SJCRH30 (cell line): Measurements from ENCODE around the gene ICAM2. TPM values are rescaled to one million over a fixed set of nuclear protein-coding genes. Genes with fewer than 3 reads are reported as not detected.

Source experiments
- DNase-seq, 2 experiments: peaks; one replicate each; pipeline ENCODE4 v3.0.0-alpha.2; 2015 to 2020
- H3K27ac ChIP-seq: fragments of 250-450 bp; sonication (Bioruptor Pico); 2 replicates; pipeline ENCODE4 v1.5.1; 2020; ENCODE audit warnings: mild to moderate bottlenecking, moderate library complexity
- H3K27me3 ChIP-seq: fragments of 250-450 bp; sonication (Bioruptor Pico); 2 replicates; pipeline ENCODE4 v1.5.1; 2020; ENCODE audit warnings: mild to moderate bottlenecking, moderate library complexity
- H3K36me3 ChIP-seq: fragments of 250-450 bp; sonication (Bioruptor Pico); 2 replicates; pipeline ENCODE4 v1.5.1; 2020; ENCODE audit warnings: mild to moderate bottlenecking, moderate library complexity
- H3K4me1 ChIP-seq: fragments of 250-450 bp; sonication (Bioruptor Pico); 2 replicates; pipeline ENCODE4 v1.5.1; 2020; ENCODE audit warnings: mild to moderate bottlenecking, moderate library complexity
- H3K4me3 ChIP-seq: fragments of 250-450 bp; sonication (Bioruptor Pico); 2 replicates; pipeline ENCODE4 v1.5.1; 2020; ENCODE audit warnings: mild to moderate bottlenecking, moderate library complexity
- H3K9me3 ChIP-seq: fragments of 250-450 bp; sonication (Bioruptor Pico); replicated peaks from 2 replicates; pipeline ENCODE4 v1.5.1; 2020; ENCODE audit warnings: mild to moderate bottlenecking, moderate library complexity
- total RNA-seq: library from RNA; depleted of rRNA; stranded (reverse); fragments of >200 nt; shearing (Covaris generic); gene quantifications from 2 replicates; pipeline ENCODE4 v1.2.3, GENCODE V29; 2014; rRNA removed

ICAM2 gene
- total RNA-seq: 0.33 and 0.43 TPM in 2 replicates

GRCh38 chr17:64020056-64020766, at the start of gene ICAM2:
ICAM2 (minus strand) TSS chr17:64020633; CDS start chr17:64006691, 13,942 bp downstream.
- Histone ChIP-seq H3K27ac (no peak within 1 kb of the TSS), H3K4me3 (no peak within 1 kb of the TSS; the same call in 1 of the 2 replicates), H3K4me1 (no peaks in the 10 kb centered on the region; the same call in 1 of the 2 replicates), H3K27me3 (no peaks in the 10 kb centered on the region; the same call in 1 of the 2 replicates), H3K9me3 (no peaks in the 10 kb centered on the region), H3K36me3 (no peaks in the 10 kb centered on the region)
- no peak for DNase-seq

- no peak for DNase-seq
- Histone ChIP-seq H3K36me3 (no peaks in the 10 kb centered on the region), H3K9me3 (no peaks in the 10 kb centered on the region), H3K27me3 (no peaks in the 10 kb centered on the region), H3K4me3 (no peak overlapping the region), H3K27ac (no peak overlapping the region), H3K4me1 (no peaks in the 10 kb centered on the region)
Observed at GRCh38 chr17:64070213-64070612, 49.8 kb upstream of the ICAM2 start.

- Histone ChIP-seq H3K36me3 (no peaks in the 10 kb centered on the region), H3K9me3 (no peaks in the 10 kb centered on the region), H3K27me3 (no peaks in the 10 kb centered on the region), H3K4me3 (no peak overlapping the region), H3K27ac (no peak overlapping the region), H3K4me1 (no peaks in the 10 kb centered on the region)
- DNase-seq: no peak
Observed at GRCh38 chr17:64069143-64069542, 48.7 kb upstream of the ICAM2 start.

- no peaks in the 10 kb centered on the region for H3K9me3 ChIP-seq
- H3K27ac ChIP-seq: no peak overlapping the region
- H3K27me3 ChIP-seq: no peaks in the 10 kb centered on the region
- no peaks in the 10 kb centered on the region for H3K36me3 ChIP-seq
- no peaks in the 10 kb centered on the region for H3K4me1 ChIP-seq
- H3K4me3 ChIP-seq: no peak overlapping the region
- DNase-seq: no peak
Observed at GRCh38 chr17:64067657-64068056, 47.2 kb upstream of the ICAM2 start.

GRCh38 chr17:64066716-64067115, 46.3 kb upstream of the ICAM2 start:
- no peaks in the 10 kb centered on the region for H3K9me3 ChIP-seq
- H3K27me3 ChIP-seq: no peaks in the 10 kb centered on the region
- H3K27ac ChIP-seq: no peak overlapping the region
- no peak for DNase-seq
- no peak overlapping the region for H3K4me3 ChIP-seq
- no peaks in the 10 kb centered on the region for H3K4me1 ChIP-seq
- H3K36me3 ChIP-seq: no peaks in the 10 kb centered on the region

GRCh38 chr17:64065161-64065560, 44.7 kb upstream of the ICAM2 start:
- H3K27ac ChIP-seq: no peak overlapping the region
- H3K9me3 ChIP-seq: no peaks in the 10 kb centered on the region
- H3K4me3 ChIP-seq: no peak overlapping the region
- H3K27me3 ChIP-seq: no peaks in the 10 kb centered on the region
- no peaks in the 10 kb centered on the region for H3K36me3 ChIP-seq
- H3K4me1 ChIP-seq: no peaks in the 10 kb centered on the region
- no peak for DNase-seq

GRCh38 chr17:64064331-64064730, 43.9 kb upstream of the ICAM2 start:
- Histone ChIP-seq H3K27me3 (no peaks in the 10 kb centered on the region), H3K27ac (no peak overlapping the region), H3K4me1 (no peaks in the 10 kb centered on the region), H3K36me3 (no peaks in the 10 kb centered on the region), H3K9me3 (no peaks in the 10 kb centered on the region), H3K4me3 (no peak overlapping the region)
- no peak for DNase-seq

- H3K27ac ChIP-seq: no peak overlapping the region
- H3K4me1 ChIP-seq: no peaks in the 10 kb centered on the region
- no peaks in the 10 kb centered on the region for H3K36me3 ChIP-seq
- no peak overlapping the region for H3K4me3 ChIP-seq
- DNase-seq: peak; percentile 16 to 17
- H3K9me3 ChIP-seq: no peaks in the 10 kb centered on the region
- H3K27me3 ChIP-seq: no peaks in the 10 kb centered on the region
Observed at GRCh38 chr17:64063766-64064224, 43.4 kb upstream of the ICAM2 start.

GRCh38 chr17:64063088-64063487, 42.7 kb upstream of the ICAM2 start:
- Histone ChIP-seq H3K27me3 (no peaks in the 10 kb centered on the region), H3K36me3 (no peaks in the 10 kb centered on the region), H3K4me3 (no peak overlapping the region), H3K27ac (no peak overlapping the region), H3K4me1 (no peaks in the 10 kb centered on the region), H3K9me3 (no peaks in the 10 kb centered on the region)
- no peak for DNase-seq

GRCh38 chr17:64061178-64061898, 40.9 kb upstream of the ICAM2 start:
- H3K4me1 ChIP-seq: no peaks in the 10 kb centered on the region
- no peaks in the 10 kb centered on the region for H3K27me3 ChIP-seq
- H3K27ac ChIP-seq: no peak overlapping the region
- no peaks in the 10 kb centered on the region for H3K9me3 ChIP-seq
- H3K4me3 ChIP-seq: no peak overlapping the region
- DNase-seq: no peak
- H3K36me3 ChIP-seq: no peaks in the 10 kb centered on the region

- H3K36me3 ChIP-seq: no peaks in the 10 kb centered on the region
- H3K4me3 ChIP-seq: no peak overlapping the region
- no peaks in the 10 kb centered on the region for H3K9me3 ChIP-seq
- H3K4me1 ChIP-seq: no peaks in the 10 kb centered on the region
- H3K27me3 ChIP-seq: no peaks in the 10 kb centered on the region
- DNase-seq: no peak
- no peak overlapping the region for H3K27ac ChIP-seq
Observed at GRCh38 chr17:64060331-64060730, 39.9 kb upstream of the ICAM2 start.

GRCh38 chr17:64059756-64060155, 39.3 kb upstream of the ICAM2 start:
- Histone ChIP-seq H3K4me1 (no peaks in the 10 kb centered on the region), H3K9me3 (no peaks in the 10 kb centered on the region), H3K4me3 (no peak overlapping the region), H3K27me3 (no peaks in the 10 kb centered on the region), H3K27ac (no peak overlapping the region), H3K36me3 (no peaks in the 10 kb centered on the region)
- no peak for DNase-seq

GRCh38 chr17:64058621-64059020, 38.2 kb upstream of the ICAM2 start:
- Histone ChIP-seq H3K4me3 (no peak overlapping the region), H3K27me3 (no peaks in the 10 kb centered on the region), H3K27ac (no peak overlapping the region), H3K36me3 (no peaks in the 10 kb centered on the region), H3K4me1 (no peaks in the 10 kb centered on the region), H3K9me3 (no peaks in the 10 kb centered on the region)
- no peak for DNase-seq

- Histone ChIP-seq H3K27ac (no peak overlapping the region), H3K36me3 (no peaks in the 10 kb centered on the region), H3K4me1 (no peaks in the 10 kb centered on the region), H3K4me3 (no peak overlapping the region), H3K9me3 (no peaks in the 10 kb centered on the region), H3K27me3 (no peaks in the 10 kb centered on the region)
- DNase-seq: no peak
Observed at GRCh38 chr17:64057701-64058263, 37.3 kb upstream of the ICAM2 start.

- Histone ChIP-seq H3K4me3 (no peak overlapping the region), H3K9me3 (no peaks in the 10 kb centered on the region), H3K27ac (no peak overlapping the region), H3K4me1 (no peaks in the 10 kb centered on the region), H3K36me3 (no peaks in the 10 kb centered on the region), H3K27me3 (no peaks in the 10 kb centered on the region)
- no peak for DNase-seq
Observed at GRCh38 chr17:64056269-64057005, 36.0 kb upstream of the ICAM2 start.
